HuH-7 (cell line): ENCODE data around the gene FBLN5.

Experiments
- DNase-seq: peaks from one replicate; pipeline ENCODE4 v3.0.0; 2011; ENCODE audit warnings: low spot score

The FBLN5 gene, protein sequence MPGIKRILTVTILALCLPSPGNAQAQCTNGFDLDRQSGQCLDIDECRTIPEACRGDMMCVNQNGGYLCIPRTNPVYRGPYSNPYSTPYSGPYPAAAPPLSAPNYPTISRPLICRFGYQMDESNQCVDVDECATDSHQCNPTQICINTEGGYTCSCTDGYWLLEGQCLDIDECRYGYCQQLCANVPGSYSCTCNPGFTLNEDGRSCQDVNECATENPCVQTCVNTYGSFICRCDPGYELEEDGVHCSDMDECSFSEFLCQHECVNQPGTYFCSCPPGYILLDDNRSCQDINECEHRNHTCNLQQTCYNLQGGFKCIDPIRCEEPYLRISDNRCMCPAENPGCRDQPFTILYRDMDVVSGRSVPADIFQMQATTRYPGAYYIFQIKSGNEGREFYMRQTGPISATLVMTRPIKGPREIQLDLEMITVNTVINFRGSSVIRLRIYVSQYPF

GRCh38 chr14:91947475-91948184 lies at the start of gene FBLN5:
Gene FBLN5, minus strand, starts transcription at chr14:91947694. Its CDS starts 465 bp downstream, at chr14:91947229.
- no peak for DNase-seq

GRCh38 chr14:91996948-91997371 lies 49.5 kb upstream of the FBLN5 start:
- peak; percentile 6 for DNase-seq

- DNase-seq = no peak
Observed at GRCh38 chr14:91987192-91987591, 39.7 kb upstream of the FBLN5 start.

DNA sequence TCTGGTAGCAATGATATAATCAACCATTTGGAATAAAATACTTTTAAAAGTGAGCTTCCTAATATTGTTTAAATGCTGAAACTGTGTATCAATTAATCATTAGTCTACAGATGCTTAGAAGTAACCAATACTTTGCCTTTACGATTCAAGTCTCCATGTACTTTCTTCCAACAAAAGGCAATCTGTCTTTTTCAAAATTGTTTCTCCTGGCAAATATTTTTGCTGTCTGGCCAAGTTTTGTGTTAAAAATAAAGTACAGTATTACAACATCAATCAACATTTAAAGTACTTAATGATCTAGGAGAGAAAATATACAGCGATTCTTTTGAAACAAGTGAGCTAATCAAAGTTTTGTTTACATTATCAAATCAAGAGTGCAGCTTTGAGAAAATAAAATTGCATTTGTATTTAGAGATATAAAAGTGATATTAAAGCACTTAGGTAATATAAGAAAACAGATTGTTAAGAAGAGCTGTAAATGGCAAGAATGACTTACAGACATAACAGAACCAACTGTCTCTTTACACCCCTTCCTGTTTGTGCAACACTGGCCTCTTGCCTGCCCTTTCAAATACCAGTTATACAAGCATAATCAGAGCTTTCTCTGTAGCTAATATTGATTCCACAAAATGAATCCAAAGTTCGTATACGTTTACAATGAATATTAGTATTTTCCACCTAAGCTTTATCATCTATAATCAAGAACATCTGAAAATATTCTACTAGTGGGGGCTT lies 38.2 kb upstream of the FBLN5 start:
- DNase-seq = no peak

DNA sequence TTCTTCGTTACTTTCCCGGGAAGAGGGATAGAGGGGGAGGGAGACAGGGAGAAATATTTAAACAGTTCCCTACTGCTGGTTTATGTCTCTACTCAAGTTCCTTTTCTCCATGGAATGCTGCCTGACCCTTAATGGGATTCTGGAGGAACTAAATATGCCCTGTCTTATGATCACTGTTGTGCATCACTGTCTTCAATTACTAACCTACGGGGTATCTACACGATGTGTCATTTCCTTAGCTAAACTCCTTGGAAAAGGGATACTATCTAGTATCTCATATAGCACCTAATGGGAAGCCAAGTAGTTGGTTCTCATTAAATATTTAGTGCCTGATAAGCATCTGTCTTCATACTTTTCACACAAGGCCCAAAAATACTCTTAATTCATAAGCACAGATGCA lies 37.5 kb upstream of the FBLN5 start:
- no peak for DNase-seq

DNA sequence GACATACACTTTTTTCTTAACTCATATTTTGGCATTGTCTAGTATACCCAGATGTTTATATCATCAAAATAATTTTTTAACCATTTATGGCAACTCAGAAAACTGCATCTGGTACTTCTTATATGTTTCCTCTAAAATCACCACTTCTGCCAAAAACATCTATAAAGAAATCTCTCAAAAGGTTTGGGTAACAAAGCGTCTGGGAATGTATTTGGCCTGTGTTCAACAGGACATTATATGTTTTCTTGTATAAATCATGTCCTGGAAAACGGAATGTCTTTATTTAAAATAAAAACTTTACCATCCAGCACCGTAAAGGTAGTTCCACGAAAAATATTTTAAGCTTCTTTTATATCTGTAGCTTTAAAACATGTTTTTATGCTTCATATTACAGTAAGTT lies 36.1 kb upstream of the FBLN5 start:
- DNase-seq = no peak

GRCh38 chr14:91980157-91980556 lies 32.7 kb upstream of the FBLN5 start:
- DNase-seq = no peak

DNA sequence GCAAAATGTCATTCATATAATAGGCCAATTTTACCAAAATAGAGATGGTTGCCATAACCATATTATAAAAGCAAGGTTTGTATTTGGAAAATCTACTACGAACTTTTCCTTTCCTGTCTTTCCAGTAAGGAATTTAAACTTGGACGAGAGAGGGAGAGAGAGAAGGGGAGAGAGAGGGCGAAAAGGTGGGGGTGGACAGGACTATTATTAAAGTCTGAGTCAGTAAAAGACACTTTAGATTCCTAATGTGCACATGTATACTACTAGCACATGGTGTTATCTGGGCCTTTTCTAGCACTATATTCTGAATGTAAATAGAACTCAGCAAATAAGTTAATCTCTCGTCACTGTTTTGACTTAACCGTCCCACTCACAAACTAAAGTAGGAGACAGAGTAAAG lies 30.4 kb upstream of the FBLN5 start:
- DNase-seq = no peak

DNA sequence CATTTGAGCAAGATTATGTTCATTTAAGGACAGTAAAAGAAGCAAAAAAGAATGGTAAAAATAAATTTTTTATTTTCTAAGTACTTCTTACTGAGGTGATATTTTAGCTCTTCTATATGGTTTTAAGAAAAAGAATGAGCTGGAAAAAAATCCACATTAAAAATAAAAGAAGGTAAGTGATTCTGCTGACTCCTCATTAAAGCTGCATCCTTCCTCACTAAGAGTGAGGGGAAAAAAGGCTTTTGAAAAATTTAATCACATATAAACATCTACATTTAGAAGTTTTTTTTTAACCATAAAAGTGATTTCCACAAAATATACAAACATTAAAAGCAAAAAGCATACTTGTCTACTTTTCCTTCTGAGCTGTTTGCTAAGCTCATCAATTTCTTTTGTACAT lies 28.3 kb upstream of the FBLN5 start:
- no peak for DNase-seq

GRCh38 chr14:91971188-91971778 lies 23.8 kb upstream of the FBLN5 start:
- DNase-seq = no peak

DNA sequence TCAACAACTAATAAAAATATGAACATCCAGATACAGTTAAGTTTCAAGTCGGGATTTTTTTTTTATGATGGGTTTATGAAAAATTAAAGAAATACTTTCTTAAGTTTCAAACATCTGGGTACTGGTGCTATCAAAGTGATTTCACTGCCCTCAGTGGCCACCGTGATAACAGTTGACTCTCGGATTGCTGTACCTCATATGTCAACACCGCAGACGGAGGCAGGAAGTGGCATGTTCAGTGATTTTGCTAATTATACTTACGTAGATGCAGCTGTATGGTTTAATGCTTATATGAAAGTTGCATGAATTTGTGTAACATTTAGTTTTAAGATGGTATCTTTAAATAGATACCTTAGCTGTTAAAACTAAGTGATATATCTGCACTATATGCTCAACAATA lies 20.8 kb upstream of the FBLN5 start:
- no peak for DNase-seq

DNA sequence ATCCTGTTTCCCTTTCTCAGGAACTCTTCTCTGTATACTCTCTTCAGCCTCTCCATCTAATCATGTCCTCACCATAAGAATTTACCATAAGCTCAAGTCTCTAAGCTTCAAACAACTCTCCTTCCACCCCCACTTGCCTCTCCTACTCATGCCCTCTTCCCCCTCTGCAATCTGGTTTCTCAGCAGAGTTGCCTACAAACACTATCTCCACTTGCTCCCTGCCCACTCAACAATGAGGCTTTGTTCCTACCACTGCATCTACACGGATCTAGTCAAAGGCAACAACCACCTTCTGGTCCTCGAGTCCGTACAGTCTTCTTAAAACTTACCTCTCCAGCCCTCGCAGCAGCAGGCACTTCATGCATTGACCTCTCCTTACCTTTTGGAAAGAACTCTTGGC lies 17.2 kb upstream of the FBLN5 start:
- no peak for DNase-seq

DNA sequence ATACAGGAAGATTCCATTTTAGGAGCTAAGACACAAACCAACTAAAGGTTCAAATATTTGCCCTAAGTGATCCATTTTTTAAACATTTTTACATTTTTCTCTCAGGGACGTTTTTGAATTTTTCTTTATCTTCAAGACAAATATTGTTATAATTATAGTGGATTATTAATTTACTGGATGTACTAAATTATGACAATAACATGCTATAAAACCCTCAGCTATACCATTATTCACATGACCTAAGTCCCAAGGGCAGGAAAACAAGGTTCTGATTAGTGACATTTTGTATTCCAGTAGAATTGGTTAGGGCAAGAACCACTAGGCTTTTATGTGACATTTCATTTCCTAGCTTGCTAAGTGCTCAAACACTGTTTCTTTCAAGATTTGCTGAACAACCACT lies 16.5 kb upstream of the FBLN5 start:
- DNase-seq = no peak

DNA sequence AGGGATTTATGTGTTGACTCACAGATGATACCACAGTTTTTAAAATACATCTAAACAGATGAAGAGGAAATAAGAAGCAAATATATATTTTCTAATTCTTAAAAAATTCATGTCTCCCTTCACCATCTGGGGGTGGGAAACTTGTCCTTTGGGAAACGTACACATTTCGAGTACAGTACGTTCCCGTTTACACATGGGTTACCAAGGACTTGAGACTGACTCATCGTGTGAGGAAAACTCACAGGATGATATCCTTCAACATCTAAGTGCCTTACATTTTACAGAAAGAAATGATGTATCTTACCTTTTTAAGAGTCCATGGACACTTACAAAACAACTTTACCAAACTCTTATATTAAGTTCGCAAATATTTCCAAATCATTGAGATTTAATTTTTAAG lies 16.0 kb upstream of the FBLN5 start:
- DNase-seq = no peak

GRCh38 chr14:91961297-91962220 lies 14.1 kb upstream of the FBLN5 start:
- no peak for DNase-seq

DNA sequence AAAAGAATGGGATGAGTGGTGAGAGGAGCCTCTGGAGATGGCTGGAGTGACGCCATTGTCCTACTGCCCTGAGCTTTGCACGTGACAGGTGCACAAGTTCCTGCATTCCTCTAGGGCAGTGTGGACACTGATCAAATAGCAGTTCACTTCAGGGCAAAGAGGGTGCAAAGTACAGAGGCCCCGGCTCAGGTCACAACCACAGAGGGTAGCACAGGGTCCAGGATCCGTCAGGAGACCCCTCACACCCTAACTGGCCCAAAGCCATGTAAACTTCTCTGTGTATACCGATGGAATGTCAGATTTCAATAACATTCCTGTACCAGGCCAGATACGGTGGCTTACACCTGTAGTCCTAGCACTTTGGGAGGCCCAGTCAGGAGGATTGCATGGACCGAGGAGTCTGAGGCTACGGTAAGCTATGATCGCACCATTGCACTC lies 10.4 kb upstream of the FBLN5 start:
- DNase-seq = peak; percentile 36

- DNase-seq = no peak
Observed at GRCh38 chr14:91956616-91957015, 9.1 kb upstream of the FBLN5 start.

DNA sequence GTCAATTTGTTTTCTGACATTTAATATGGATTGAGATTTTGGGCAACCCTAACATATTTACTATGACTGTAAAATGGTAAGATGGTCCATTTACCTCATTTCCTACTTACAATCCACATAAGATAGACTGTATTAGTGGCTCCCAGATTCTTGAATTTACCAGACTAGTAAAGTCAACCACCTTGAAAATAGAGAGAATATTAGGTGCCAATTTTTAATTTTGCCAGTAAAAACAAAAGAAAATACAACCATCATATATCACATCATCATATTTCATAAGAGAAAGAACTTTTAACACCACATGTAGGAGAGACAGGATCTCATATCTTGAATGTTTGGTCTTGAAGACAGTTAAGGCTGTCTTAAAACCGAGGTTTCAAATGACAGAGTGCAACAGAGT lies 7.7 kb upstream of the FBLN5 start:
- DNase-seq = no peak

GRCh38 chr14:91953170-91953985 lies 5.9 kb upstream of the FBLN5 start:
- no peak for DNase-seq
